ENCODE measurements around the gene BUB1B. TPM values are rescaled to one million over a fixed set of nuclear protein-coding genes. Genes with fewer than 3 reads are reported as not detected.

BUB1B gene
- total RNA-seq, 1 experiment from 2014 or later, result 83.2 TPM

DNA sequence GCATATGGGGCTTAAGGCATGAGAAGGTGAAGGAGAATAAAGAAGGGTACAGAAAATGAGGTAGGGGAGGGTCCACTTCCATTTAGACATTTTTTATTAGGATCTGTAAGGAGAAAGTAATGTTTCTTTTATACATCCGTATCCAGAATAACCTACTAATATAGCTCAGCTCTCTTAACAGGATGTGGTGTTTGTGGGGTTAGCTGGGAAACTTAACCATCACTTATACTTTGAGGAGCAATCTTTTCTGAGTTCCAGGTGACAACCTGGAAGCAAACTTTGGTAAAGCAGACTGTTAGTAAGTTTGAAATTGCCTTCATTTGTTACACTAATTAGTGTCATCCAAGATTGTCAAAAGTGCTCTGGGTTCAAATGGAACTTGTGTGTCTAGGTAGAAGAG lies 36.6 kb downstream of the BUB1B start:
- H3K9ac ChIP-seq (ENCODE audit: extremely low read depth, insufficient read length, low read length), result no peak overlapping the region
- no peak overlapping the region for H3K18ac ChIP-seq (ENCODE audit: insufficient read length, low read depth, low read length)
- no peak overlapping the region for H2BK20ac ChIP-seq (ENCODE audit: low read depth, low read length, poor library complexity, severe bottlenecking)
- no peak overlapping the region for H3K14ac ChIP-seq (ENCODE audit: insufficient read depth, low read length)
- no peak overlapping the region for H2BK15ac ChIP-seq (ENCODE audit: low read depth, low read length)
- H3K27me3 ChIP-seq (ENCODE audit: insufficient read depth, low read length), result no peaks in the 10 kb centered on the region
- H3T11ph ChIP-seq (ENCODE audit: low read length), result no peak overlapping the region
- H3K79me2 ChIP-seq (ENCODE audit: insufficient read depth, low read length), result no peaks in the 10 kb centered on the region
- no peaks in the 10 kb centered on the region for H3K23me2 ChIP-seq (ENCODE audit: insufficient read length, low read depth, low read length, poor library complexity, severe bottlenecking)
- no peak overlapping the region for H4K8ac ChIP-seq (replicated peaks; ENCODE audit: insufficient read length, low read depth, low read length)
- H3K27me3 Mint-ChIP-seq (ENCODE audit: low read depth), result no peaks in the 10 kb centered on the region
- no peak overlapping the region for H3K4ac ChIP-seq (ENCODE audit: low read depth, low read length)
- H3K23ac ChIP-seq (ENCODE audit: insufficient read length, low read depth, low read length), result no peak overlapping the region
- no peaks in the 10 kb centered on the region for H3K4me1 ChIP-seq (ENCODE audit: insufficient read depth, low read length)
- H4K20me1 ChIP-seq (ENCODE audit: control insufficient read depth, insufficient read depth, insufficient read length), result no peaks in the 10 kb centered on the region
- no peak overlapping the region for H4K91ac ChIP-seq (ENCODE audit: insufficient read length, low read depth, low read length)
- H3K56ac ChIP-seq (ENCODE audit: insufficient read length, low read depth, low read length), result no peak overlapping the region
- H3K27ac Mint-ChIP-seq, result peak overlapping the region in 2 of 3 experiments; percentile 32 to 65; a peak in 2 of 7 replicates
- H2BK12ac ChIP-seq (ENCODE audit: insufficient read length, low read depth, low read length), result no peak overlapping the region
- no peak for DNase-seq
- H3K4me3 Mint-ChIP-seq, result no peak overlapping the region
- no peaks in the 10 kb centered on the region for H3K4me1 Mint-ChIP-seq
- H3K9me3 Mint-ChIP-seq, result no peaks in the 10 kb centered on the region
- no peaks in the 10 kb centered on the region for H3K9me3 ChIP-seq (ENCODE audit: control insufficient read depth, low read depth, low read length)
- TF ChIP-seq, protein P1, sequence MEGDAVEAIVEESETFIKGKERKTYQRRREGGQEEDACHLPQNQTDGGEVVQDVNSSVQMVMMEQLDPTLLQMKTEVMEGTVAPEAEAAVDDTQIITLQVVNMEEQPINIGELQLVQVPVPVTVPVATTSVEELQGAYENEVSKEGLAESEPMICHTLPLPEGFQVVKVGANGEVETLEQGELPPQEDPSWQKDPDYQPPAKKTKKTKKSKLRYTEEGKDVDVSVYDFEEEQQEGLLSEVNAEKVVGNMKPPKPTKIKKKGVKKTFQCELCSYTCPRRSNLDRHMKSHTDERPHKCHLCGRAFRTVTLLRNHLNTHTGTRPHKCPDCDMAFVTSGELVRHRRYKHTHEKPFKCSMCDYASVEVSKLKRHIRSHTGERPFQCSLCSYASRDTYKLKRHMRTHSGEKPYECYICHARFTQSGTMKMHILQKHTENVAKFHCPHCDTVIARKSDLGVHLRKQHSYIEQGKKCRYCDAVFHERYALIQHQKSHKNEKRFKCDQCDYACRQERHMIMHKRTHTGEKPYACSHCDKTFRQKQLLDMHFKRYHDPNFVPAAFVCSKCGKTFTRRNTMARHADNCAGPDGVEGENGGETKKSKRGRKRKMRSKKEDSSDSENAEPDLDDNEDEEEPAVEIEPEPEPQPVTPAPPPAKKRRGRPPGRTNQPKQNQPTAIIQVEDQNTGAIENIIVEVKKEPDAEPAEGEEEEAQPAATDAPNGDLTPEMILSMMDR (conservative IDR thresholded peaks at IDR 0.05), result no peak
- peaks cover 8% of the 10 kb centered on the region for H3K79me1 ChIP-seq (ENCODE audit: insufficient read depth, low read depth, low read length, poor library complexity, severe bottlenecking)
- H2BK5ac ChIP-seq (ENCODE audit: insufficient read length, low read length), result no peak overlapping the region
- no peak overlapping the region for H2AK5ac ChIP-seq (ENCODE audit: insufficient read length, low read length)
- no peak overlapping the region for H4K5ac ChIP-seq (ENCODE audit: insufficient read length, low read depth, low read length)
- no peak overlapping the region for H2BK120ac ChIP-seq (ENCODE audit: low read depth, low read length, poor library complexity, severe bottlenecking)
- no peak overlapping the region for H2AFZ ChIP-seq (ENCODE audit: low read length)
- no peak overlapping the region for H3K27ac ChIP-seq (ENCODE audit: insufficient read length, low read depth, low read length)
- WGBS (ENCODE audit: extremely low coverage, insufficient read length, low lambda C conversion rate), result no CpG with 5 or more reads among the region's 1 CpG
- H3K36me3 Mint-ChIP-seq (ENCODE audit: insufficient read depth in 1 of 3, low read depth in 3 of 3), result peaks cover 46 to 86% (median 86%) of the 10 kb centered on the region in 3 experiments
- no peak overlapping the region for H3K4me2 ChIP-seq (ENCODE audit: insufficient read depth, insufficient read length, low read length)

All from H9 (cell line).